Measurements from ENCODE around the gene NTN1.

Gene NTN1

DNA sequence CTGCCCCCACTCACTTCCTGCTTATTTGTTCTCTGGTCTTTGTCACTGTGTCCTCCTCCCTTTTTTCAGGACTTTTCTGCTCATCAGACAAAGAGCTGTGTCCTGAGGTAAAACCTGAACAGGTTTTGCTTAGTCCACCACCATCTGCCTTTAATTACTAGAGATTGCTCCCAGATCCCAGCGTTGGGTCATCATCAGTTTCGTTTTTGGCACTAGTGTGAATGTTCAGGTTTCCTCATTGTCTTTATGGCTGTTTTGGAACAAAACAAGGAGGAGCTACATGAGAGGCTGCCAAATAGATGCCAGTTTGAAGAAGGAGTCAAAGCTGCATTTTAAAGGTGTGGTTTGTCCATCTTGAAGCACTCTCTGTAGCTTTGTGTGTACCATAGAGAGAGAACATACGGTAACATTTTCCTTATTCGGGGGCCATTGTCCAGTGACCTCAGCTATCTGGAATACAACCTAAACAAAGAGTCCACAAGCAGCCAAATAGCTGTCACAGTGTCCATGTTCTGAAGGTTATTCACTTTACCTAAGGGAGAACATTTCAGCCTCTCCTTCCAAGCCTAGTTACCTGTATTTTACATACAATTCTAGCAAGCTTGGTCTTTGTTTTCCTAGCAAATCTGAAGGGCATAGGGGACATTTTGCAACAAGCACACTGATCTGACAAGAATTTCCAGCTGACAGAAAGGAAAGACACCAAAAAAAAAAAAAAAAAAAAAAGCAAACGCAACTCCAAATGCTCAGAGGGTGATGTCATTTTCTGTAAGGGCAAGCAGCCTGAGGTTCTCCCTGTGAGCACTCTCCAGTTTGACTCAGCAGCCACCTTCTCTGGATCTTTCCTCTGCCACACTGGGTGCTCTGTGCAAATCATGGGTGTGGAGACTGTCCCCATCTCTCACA is 196.1 kb downstream of the NTN1 start:
- DNase-seq (ENCODE audit: low read depth in 2 of 2) = no peak

DNA sequence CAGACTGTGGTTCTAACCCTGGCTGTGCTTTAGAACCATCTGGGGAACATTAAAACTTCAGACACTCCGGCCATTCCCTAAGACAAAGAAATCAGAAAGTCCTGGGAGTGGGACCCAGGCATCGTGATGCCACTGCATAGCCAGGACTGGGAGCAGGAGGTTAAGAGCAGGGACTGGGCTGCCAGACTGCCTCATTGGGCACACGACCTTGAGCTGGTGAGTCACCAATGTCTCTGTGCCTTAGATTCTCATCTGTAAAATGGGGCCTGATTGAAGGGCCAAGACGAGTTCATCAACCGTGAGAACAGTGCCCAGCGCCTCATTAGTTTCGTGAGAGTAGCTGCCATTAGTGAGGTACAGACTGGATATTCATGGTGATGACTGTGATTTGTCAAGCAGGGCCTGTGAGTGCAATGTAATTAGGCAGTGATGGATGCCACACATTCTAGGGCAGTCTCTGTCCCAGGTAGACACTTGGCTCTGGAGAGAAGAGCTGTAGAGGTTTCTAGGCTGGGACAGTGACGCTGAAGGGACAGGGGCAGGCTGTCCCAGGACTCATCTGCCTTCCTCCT is 196.8 kb downstream of the NTN1 start:
- no peak for DNase-seq (ENCODE audit: low read depth in 2 of 2)

DNA sequence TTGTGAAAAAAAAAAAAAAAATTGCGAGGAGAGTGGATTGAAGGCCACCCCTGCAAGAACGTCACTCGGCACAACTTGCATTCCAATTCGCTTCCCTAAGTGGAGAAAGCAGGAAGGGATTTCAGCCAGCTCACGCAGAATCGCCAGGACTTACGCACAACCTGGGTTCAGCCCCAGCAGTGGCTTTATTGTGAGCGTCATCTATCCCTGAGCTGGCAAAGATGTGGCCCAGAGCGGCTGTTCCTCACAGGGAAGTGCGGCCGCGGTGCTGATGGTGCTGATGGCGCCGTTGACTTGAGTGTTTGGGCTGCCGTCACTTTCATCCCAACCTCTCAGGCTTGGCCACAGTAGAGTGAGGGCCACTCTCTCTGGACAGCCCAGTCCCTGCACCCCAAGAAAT is 197.6 kb downstream of the NTN1 start:
- DNase-seq (ENCODE audit: low read depth in 2 of 2) = no peak

DNA sequence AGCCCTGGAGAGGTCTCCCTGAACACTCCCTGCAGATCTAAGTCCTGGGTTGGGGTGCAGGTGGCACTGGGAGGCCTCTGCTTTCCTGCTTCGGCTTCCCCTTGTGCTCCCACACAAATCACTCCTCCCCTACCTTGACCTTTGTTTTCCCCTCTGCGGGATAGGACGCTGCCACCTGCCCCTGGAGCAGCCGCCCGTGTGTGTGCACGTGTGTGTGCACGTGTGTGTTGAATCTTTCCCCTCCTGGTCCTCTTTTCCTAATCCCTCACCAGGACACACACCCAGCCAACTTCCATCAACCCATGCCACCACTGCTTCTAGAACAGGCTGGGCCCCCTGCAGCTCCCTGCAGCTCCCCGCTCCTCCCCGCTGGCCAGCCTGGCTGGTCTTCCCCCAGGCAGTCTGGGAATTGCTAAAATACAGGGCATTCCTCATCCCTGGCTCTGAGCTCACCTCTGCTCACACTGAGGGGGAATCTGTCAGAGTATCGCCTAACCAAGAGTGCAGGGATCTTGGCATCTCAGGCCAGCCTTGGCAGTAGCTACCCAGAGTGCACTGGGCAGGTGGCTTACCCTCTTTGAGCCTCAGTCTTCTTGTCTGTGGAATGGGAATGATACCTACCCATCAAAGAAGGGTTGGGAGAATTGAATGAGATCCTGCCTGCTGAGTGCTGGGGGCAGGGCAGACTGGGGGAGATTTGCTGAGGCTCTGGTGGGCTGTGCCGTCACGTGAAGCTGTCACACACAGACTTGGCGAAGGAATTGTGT is 198.5 kb downstream of the NTN1 start:
- DNase-seq (ENCODE audit: low read depth in 2 of 2) = no peak

DNA sequence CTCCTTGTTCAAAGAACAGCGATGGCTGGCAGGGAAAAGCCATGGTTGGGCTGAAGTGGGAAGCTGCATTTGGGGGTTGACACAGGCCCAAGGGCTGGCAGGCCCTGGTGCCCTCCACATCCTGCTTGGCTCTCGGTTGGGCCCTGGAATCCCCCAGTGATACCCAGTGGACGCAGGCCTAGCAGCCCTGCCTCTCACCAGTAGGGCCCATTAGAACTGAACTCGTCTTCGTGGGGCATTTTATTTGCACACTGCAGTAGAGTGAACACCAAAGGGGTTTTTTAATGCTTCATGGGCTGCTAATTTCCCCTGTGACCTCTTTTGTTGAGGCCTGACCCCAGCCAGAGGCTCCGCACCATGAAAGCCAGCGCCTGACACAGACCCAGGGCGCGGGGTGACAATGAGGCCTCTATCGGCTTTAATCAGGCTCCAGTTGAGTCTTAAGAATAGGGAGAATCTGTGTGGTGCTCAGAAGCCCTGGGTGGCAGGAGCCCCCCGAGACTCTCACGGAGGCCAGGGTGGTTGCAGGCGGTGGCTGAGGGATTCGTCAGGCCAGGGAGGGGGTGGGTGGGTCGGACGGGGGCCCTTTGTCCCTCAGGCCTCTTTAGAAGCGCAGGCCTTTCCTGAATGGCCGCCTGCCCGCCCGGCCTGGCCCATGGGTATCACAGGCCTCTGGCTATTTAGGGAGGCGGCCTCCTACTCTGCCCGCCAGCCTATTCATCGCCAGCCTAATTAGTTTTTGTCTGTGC is 199.3 kb downstream of the NTN1 start:
- no peak for DNase-seq (ENCODE audit: low read depth in 2 of 2)

DNA sequence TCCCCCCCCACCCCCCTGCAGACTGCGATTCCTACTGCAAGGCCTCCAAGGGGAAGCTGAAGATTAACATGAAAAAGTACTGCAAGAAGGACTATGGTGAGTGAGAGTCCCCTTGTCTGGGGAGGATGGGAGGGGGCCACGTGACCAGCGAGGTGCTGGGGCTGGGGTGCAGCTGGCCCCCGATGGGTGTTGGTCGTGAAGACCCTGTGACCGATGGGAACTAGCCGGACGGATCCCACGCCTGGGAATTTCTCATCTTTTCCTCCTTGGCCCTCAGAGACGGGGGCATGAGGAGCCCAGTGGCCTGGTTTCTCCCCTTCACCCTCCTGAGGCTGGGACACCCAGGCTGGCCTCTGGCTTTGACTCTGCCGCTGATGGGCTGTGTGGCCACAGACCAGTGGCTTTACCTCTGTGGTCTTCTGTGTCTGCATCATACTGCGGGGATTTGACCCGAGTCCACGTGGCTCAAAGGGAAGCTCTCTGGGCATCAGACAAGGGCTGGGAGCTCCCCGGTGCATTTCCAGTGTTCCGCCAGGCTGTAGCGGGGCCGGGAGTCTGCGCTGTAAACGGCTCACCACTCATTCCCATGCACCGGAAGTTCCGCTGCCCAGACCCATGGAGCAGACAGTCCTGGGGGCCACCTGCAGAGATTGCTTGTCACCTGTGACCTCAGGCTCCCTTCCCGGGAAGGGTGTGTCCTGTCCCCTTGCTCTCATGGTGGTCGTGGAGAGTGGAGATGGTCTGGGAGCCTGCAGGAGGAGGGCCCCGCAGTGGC is 200.0 kb downstream of the NTN1 start:
- no peak for DNase-seq (ENCODE audit: low read depth in 2 of 2)

DNA sequence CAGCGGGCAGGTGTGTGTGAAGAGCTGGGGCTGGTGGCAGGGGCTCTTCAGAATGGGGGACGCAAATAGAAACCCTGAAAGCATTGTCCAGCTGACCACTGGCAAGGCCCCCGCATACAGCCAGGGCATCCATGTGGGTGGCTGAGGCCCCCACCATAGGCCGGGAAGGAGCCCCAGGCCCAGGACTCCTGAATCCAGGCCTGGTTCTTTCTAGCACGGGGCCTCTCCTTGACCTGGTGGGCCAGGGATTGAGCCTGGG is 200.5 kb downstream of the NTN1 start:
- DNase-seq (ENCODE audit: low read depth in 2 of 2) = no peak

DNA sequence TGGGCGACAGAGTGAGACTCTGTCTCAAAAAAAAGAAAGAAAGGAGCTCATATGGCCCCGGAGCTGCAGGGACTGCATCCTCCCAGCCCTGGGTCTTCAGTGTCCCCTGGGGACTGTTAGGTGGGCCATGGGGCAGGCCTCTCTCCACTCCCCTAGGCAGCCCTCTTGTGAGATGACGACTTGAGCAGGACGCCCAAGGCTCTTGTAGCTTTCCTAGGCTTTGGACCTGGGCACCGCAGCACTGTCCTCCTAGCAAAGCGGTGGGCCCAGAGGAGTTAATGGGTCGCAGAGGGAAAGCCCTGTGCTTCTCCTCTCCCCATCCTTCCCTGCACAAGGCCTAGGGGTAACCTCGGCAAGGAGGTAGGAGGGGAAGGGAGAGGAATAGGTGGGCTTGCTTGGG is 202.2 kb downstream of the NTN1 start:
- DNase-seq (ENCODE audit: low read depth in 2 of 2) = no peak

DNA sequence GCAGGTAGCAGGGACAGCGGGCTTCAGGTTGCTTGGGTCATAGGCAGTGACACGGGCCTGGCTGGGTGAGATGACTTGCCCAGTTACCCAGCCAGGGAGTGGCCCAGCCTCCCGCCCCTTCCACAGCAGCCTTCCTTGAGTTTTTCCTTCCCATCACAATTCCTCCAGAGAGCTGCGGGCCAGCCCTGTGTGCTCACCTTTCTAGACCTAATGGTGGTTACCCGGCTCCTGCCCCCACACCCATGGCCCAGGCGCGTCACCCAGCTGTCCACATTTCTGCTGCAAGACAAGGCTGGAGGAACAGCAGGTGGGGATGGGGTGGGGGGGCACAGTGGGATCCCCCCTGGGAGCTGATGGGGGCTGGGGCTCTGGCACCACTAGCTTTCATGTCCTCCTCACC is 203.2 kb downstream of the NTN1 start:
- no peak for DNase-seq (ENCODE audit: low read depth in 2 of 2)

DNA sequence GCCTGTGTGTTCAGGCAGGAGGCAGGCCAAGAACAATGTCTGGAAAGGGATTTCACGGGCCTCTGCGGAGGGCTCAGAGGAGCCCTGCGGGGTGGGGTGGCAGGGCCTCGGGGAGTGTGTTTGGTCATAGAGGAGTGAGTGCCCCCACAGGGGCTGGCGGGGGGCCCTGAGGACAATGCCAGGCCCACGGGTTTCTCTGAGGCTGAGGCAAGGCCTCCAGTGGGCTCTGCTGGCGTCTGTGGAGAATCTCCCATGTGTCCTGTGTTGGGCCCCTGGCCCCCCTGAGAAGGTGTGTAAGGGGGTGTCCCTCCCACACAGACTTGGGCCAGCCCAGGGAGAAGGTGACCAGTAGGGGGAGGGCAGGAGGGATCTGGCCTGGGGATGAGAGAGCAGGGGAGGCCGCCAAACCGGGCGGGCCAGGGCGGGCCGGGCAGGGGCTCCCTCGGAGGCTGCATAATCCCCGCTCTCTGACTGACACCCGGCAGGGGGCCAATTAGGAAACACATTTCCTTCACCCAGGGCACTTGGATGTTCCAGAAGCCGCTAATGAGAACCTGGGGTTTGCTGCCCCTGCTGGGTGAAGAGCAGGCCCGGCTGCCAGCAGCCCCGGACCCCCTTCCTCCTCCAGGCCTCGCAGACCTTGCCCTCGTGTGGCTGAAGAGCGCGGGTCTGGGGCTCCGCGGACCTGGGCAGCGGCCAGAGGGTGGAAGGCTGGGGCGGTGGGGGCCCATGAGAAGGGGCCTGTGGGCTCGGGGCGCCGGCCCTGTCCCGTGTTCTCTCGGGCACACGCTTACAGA is 204.2 kb downstream of the NTN1 start:
- no peak for DNase-seq (ENCODE audit: low read depth in 2 of 2)

DNA sequence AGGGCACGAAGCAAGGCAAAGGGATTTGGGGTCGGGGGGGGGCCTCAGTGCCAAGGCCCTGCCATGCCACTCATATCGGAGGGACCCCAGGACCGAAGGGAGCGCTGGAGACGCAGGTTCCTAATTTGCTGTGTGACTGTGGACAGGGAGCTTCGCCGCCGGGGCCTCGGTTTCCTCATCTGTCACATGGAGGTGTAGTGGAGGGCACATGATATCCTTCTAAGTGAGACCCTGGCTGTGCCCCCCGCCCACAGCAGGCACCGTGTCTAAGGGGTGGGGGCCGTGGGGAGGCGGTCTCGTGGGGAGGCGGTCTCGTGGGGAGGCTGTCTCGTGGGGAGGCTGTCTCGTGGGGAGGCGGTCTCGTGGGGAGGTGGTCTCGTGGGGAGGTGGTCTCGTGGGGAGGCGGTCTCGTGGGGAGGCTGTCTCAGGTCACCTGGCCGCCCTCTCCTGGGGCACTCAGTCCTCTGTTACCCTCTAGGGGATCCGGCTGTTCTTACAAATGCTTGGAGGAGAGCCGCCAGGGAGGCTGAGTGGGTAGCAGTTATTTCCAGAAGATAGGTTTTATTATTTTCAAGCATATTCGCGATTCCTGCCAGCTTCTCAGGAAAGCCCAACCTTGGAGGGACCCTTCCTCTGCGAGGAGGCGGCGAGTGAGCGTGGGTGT is 205.0 kb downstream of the NTN1 start:
- DNase-seq (ENCODE audit: low read depth in 2 of 2) = no peak

DNA sequence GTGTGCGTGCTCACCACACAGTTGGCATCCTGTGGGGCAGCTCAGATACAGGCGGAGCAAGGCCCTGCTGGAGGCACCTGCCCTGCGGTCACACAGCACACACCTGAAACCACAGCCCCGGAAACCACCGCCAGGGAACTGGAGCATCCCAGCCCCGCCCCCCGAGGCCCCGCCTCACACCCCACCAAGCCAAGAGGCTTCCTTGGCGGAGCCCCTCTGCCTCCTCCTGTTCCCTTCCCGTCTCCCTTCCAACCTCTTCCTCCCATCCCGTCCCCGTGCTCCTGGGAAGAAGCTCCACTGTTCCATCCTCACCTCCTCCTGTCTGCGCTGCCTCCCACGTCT is 205.5 kb downstream of the NTN1 start:
- DNase-seq (ENCODE audit: low read depth in 2 of 2) = no peak

DNA sequence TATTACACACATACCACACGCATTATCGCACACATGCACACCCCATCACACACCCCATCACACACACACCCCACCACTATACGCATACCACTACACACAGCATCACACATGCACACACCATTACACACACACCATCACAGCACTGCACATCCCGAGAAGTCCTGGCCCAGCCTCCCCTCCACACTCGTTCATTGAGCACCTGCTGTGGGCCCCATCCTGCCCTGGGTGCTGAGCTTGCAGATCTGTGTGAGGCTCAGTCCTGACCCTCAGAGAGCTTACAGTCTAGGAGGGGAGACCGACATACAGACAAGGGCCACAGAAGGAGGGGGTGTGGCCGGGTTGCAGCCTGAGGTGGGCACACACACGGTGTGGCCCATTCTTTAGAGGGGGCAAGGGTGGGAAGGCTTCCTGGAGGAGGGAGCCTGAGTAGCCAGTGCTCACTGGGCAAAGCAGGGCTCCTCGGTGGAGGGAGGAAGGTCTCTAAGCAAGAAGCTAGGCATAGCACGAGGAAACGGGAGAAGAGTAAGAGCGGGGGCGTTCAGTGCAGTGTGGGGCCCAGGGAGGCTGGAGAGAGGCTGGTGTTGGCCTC is 206.6 kb downstream of the NTN1 start:
- DNase-seq (ENCODE audit: low read depth in 2 of 2) = no peak

DNA sequence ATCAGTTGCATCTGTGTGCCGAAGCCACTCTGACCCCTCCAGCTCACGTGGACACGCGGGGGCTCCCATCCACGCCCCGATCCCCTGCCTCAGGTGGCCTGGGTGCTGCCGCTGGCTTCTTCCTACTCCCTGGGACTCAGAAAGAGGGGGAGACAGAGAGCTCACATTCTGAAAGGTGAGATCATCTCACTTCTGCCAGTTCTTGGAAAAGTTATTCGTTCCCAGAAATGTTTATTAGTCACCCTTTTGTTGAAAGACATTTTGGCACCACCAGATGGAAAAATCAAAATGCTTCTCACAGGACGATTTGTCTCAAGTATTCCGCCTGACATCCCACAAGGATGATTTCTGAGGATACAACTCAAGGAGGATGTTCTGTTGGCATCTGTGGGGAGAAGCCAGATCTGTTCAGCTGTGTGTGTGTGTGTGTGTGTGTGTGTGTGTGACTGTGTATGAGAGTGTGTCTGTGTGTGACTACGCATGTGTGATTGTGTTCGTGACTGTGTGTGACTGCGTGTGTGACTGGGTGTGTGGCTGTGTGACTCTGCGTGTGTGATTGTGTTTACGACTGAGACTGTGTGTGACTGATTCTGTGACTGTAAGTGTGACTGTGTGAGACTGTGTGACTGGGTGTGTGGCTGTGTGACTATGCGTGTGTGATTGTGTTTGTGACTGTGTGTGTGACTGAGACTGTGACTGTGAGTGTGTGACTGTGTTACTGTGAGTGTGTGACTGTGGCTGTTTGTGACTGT is 207.3 kb downstream of the NTN1 start:
- no peak for DNase-seq (ENCODE audit: low read depth in 2 of 2)

DNA sequence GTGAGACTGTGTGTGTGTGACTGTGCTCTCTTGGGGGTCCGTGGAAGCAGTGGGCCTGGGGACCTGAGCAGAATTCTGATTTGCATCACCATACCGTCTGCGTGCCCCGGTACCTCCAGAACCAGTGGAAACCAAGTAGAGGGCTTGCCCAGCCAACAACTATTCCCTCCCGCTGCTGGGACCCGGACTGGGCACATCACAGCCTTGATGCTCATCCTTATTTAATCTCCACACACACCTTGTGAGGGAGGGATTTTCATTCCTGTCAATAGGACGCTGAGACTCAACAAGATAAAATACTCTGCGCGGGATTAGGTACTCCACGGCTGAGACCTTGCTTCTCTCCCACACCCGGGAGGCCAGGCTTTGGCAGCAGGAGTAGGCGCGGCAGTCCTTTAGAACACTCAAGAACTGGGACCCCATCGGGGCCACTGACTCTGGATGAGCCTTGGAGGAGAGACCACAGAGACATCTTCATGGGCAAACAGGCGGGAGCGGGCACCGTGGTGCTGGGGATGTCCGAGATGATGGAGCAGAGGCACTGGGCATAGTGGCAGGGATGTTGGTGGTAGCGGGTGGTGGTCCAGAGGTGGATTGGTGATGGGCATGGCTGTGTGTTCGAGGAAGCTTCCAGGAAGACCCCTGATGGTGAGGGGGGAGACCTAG is 208.0 kb downstream of the NTN1 start:
- no peak for DNase-seq (ENCODE audit: low read depth in 2 of 2)

DNA sequence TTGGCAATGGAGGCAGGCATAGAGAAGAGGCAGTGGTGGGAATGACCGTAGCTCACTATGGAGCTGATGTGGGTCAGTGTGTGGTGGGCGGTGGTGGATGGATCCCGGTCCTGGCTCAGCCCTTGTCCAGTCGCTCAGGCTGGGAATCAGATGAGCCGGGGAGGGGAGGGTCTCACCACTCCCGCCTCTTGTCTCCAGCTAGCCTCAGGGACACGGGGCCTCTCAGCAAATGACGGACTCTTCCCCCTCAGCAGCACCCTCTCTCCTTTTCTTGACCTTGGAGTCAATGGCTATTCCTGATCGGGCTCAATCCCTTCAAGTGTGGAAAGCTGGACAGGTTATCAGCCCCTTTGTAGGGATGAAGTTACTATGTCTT is 208.5 kb downstream of the NTN1 start:
- no peak for DNase-seq (ENCODE audit: low read depth in 2 of 2)

DNA sequence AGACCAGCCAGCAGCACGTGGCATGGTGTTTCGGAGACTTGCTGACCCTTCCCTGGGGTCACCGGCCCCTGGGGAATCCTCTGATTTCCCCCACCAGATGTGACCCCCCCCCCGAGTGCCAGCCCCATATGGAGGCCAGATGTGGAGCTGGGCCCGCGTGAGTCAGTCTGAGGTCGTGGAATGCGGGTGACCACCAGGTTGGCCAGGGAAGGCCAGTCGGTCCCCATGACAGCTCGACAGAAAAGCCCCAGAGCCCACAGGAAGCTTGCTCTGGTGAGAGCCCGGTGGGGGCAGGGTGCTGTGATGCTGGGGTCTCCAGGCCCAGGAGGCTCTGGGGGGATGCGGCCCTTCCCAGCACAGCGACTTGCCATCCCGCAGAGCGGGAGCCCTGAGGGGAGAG is 209.0 kb downstream of the NTN1 start:
- DNase-seq (ENCODE audit: low read depth in 2 of 2) = no peak

DNA sequence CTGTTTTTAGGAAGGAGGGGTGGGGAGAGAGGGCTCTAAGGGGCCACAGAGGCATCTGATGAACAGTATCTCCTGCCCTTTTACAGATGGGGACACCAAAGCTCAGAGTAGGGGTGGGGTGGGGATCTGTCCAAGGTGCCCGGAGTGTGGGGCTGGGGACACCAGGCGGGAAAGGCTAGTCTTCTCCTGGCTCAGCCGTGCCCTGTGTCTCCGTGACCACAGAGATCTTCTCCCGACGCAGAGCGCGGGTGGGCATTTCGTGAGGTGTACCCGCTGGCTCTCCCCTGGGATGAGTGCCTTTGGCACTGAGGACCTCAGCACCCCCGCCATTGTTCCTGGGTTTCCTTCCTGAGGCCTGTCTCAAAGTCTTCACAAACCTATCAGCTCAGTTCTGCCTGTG is 209.6 kb downstream of the NTN1 start:
- DNase-seq (ENCODE audit: low read depth in 2 of 2) = no peak

Measured in stimulated activated CD8-positive, alpha-beta memory T cell treated with anti-CD3 and anti-CD28 coated beads, Interleukin-7, amount 100 ng/mL, for 1 hour (primary cell).